Tibial nerve (tissue), 4 donors: ENCODE results near the gene P2RX6. TPM values are rescaled to one million over a fixed set of nuclear protein-coding genes. Genes with fewer than 3 reads are reported as not detected.

Experiments
- DNase-seq, 2 donors: peaks; one replicate each; pipeline ENCODE4 v3.0.0-alpha.2; 2019; ENCODE audit warnings: low spot score in 2 of 2
- H3K27ac ChIP-seq, 4 donors: fragments of 200-600 bp; sonication (generic) in 3 of 4; one replicate each; pipeline ENCODE4 v1.5.1; 2017 to 2019; ENCODE audit warnings: mild to moderate bottlenecking in 1 of 4
- H3K27me3 ChIP-seq, 2 donors: fragments of 200-600 bp; sonication (generic) in 1 of 2; one replicate each; pipeline versions ENCODE4 v1.5.1 to v1.6.0; 2017 to 2019
- H3K36me3 ChIP-seq, 3 donors: fragments of 200-600 bp; sonication (generic); one replicate each; pipeline ENCODE4 v1.5.1; 2018 to 2019
- H3K4me1 ChIP-seq, 4 donors: fragments of 200-600 bp; sonication (generic) in 3 of 4; one replicate each; pipeline ENCODE4 v1.5.1; 2017 to 2019
- H3K4me3 ChIP-seq, 4 donors: fragments of 200-600 bp; sonication (generic) in 3 of 4; one replicate each; pipeline ENCODE4 v1.5.1; 2017 to 2019; ENCODE audit warnings: mild to moderate bottlenecking in 1 of 4, moderate library complexity in 1 of 4
- H3K9me3 ChIP-seq, 4 donors: fragments of 200-600 bp; sonication (generic) in 3 of 4; one replicate each; pipeline ENCODE4 v1.5.1; 2017 to 2019
- EP300 ChIP-seq, 2 donors: sonication (generic); formaldehyde crosslinking; IDR thresholded peaks; one replicate each; pipeline ENCODE4 v1.6.1; 2017; ENCODE audit warnings: antibody characterized with exemption in 2 of 2, mild to moderate bottlenecking in 1 of 2
- POLR2A ChIP-seq, 2 donors: fragments of 450-650 bp; IDR thresholded peaks; one replicate each; pipeline ENCODE4 v1.6.1; 2017; ENCODE audit warnings: antibody characterized with exemption in 2 of 2, mild to moderate bottlenecking in 2 of 2, moderate library complexity in 2 of 2
- WGBS, 2 donors: methylation state at CpG; one replicate each; pipeline ENCODE4 v1.1.5; 2018; 5-methylcytosine and 5-hydroxymethylcytosine counted together
- total RNA-seq, 4 donors: library from RNA; depleted of rRNA; stranded (reverse); fragments of >200 nt; gene quantifications; one replicate each; pipeline ENCODE4 v1.1.0, GENCODE V29; 2016
- TF ChIP-seq, protein P1 (sequence below), 5 experiments: fragments of 200-600 bp in 3 of 5; fragments of 450-650 bp in 2 of 5; sonication (generic) in 3 of 5; IDR thresholded peaks; one replicate each; pipeline ENCODE4 v1.5.1; 2016 to 2019; ENCODE audit warnings: antibody characterized with exemption in 5 of 5, mild to moderate bottlenecking in 3 of 5, moderate library complexity in 2 of 5

Gene P2RX6
- total RNA-seq, 4 donors from 2014 or later: 0.63 to 3.3 (median 0.78) TPM

DNA sequence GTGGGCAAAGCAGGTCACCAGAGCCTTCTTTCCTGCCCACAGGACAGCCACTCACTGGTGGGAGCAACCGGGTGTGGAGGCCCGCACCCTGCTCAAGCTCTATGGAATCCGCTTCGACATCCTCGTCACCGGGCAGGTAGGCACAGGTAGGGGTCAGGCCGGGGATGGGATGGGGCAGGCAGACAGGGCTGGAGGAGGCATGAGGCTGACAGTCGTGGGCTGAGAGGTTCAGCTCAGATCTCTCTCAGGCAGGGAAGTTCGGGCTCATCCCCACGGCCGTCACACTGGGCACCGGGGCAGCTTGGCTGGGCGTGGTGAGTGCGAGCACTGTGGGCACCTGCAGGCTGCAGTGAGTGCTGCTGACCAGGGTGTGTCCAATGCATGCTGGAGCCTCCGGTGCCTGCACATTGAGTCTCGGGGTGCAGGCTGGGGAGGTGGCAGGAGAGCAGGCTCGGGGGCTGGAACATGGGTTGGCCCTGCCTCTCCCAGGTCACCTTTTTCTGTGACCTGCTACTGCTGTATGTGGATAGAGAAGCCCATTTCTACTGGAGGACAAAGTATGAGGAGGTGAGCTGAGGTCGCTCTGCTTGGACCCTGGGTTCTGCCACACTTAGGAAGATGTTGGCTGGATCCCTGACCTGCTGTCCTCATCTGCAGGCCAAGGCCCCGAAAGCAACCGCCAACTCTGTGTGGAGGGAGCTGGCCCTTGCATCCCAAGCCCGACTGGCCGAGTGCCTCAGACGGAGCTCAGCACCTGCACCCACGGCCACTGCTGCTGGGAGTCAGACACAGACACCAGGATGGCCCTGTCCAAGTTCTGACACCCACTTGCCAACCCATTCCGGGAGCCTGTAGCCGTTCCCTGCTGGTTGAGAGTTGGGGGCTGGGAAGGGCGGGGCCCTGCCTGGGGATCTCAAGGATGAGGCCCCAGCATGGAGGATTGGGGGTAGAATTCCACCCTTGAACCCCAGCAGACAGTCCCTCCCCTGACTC is 11.1 kb downstream of the P2RX6 start:
- Histone ChIP-seq H3K4me1 (no peaks in the 10 kb centered on the region), H3K36me3 (no peaks in the 10 kb centered on the region), H3K27me3 (peaks cover 0 to 21% of the 10 kb centered on the region in 2 donors), H3K9me3 (no peaks in the 10 kb centered on the region), H3K27ac (no peak overlapping the region), H3K4me3 (no peak overlapping the region)
- WGBS, 2 donors: 85 to 87% methylated on average over 20 to 26 of the region's 27 CpGs
- no peak for DNase-seq
- TF ChIP-seq, protein P1, sequence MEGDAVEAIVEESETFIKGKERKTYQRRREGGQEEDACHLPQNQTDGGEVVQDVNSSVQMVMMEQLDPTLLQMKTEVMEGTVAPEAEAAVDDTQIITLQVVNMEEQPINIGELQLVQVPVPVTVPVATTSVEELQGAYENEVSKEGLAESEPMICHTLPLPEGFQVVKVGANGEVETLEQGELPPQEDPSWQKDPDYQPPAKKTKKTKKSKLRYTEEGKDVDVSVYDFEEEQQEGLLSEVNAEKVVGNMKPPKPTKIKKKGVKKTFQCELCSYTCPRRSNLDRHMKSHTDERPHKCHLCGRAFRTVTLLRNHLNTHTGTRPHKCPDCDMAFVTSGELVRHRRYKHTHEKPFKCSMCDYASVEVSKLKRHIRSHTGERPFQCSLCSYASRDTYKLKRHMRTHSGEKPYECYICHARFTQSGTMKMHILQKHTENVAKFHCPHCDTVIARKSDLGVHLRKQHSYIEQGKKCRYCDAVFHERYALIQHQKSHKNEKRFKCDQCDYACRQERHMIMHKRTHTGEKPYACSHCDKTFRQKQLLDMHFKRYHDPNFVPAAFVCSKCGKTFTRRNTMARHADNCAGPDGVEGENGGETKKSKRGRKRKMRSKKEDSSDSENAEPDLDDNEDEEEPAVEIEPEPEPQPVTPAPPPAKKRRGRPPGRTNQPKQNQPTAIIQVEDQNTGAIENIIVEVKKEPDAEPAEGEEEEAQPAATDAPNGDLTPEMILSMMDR (IDR thresholded peaks at IDR 0.05): no peak
- TF ChIP-seq EP300 (IDR thresholded peaks at IDR 0.05) (no peak), POLR2A (IDR thresholded peaks at IDR 0.05) (no peak)

DNA sequence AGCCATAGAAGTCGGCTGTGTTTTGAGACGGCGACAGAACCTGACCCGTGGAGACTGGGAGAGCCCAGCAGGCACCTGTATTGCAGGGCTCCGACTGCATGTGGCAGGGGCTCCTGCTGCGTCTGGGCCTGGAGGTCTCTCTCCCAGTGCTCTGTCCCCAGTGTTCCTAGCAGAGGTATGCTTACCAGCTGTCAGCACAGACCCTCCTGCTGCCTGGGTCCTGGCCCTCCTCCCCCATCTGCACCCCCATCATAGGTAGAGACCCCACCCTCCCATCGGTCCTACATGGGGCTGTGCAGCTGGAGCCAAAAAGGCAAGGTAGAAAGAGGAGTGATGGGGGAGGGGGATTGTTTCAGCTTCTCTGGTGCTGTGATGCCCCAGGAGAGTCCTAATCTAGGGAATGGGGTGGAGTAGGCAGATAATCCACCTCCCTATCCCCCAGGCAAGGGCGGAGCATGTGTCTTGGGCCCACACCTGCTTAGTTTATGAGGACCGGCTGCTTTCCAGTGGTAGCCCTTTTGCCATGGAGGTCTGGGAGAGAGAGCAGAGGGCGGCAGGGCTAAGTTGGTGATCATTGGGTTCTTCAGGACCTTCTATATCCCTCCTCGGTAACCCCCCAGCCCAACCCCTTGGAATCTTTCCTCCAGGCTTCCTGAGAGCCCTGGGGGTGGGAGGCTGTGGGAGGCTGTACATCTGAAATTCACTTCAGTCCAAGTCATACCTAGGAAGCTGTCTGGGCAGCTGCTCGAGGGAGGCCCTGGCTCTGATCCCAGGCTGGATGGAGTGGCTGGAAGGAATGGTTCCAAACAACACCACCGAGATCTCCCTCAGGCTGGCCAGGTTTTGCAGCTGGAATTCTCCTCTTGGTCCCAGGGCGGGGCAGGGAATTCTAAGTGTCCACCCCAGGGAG is 12.1 kb downstream of the P2RX6 start:
- TF ChIP-seq, protein P1 (IDR thresholded peaks at IDR 0.05): no peak
- TF ChIP-seq EP300 (IDR thresholded peaks at IDR 0.05) (no peak), POLR2A (IDR thresholded peaks at IDR 0.05) (no peak)
- 66 to 69% methylated on average over 13 to 14 of the region's 14 CpGs for WGBS, 2 donors
- peaks cover 0 to 8% (median 4%) of the 10 kb centered on the region in 4 donors for H3K4me1 ChIP-seq
- H3K27me3 ChIP-seq: peaks cover 0 to 29% of the 10 kb centered on the region in 2 donors
- no peaks in the 10 kb centered on the region for H3K36me3 ChIP-seq
- H3K27ac ChIP-seq: no peak overlapping the region
- H3K4me3 ChIP-seq: no peak overlapping the region
- DNase-seq: no peak
- H3K9me3 ChIP-seq: no peaks in the 10 kb centered on the region

DNA sequence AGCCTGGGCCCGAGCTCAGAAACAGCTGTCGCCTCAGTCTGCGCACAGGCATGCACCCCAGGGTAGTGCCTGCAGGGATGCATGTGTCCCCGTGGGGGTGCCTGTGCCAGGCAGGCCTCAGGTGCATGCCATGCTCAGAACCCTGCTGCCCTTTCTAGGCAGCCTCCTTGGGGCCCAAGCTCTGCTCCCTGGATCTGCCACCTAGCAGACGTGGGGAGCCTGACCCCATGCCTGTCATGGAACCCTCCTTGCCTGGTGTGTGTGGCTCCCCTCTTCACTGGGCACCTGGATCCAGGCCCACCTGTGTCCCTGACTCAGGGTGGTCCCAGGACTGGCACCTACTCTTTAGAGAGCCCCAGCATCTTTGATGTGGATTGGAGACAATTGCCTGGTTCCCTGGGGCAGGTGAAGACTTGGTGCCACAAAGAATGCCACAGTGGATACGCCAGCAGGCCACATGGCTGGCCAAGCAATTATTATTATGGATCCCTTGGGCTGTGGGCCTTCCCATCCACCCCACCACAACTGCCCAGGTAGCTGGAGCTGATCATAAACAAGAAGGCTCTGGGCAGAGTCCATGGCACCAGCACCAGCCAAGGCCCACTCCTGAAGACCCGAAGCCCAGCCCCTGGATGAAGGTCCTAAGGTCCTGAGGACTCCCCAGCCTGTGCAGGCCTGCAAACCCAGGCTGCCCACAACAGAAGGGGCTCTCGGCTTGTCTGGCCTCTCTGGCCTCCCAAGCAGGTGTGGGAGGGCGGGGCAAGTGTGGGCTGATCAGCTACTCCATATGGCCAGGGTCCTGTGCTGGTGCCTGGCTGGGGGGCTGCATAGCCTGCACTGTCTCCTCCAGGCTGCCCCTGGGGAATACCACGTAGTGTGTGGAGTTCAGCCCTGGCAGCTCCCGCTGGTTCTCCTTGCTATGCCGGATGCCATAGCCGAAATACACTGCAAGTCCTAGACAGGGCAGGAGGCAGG is 13.6 kb downstream of the P2RX6 start:
- H3K4me1 ChIP-seq: peaks cover 0 to 18% (median 9%) of the 10 kb centered on the region in 4 donors
- no peaks in the 10 kb centered on the region for H3K36me3 ChIP-seq
- WGBS, 2 donors: 87 to 100% methylated on average over 1 to 10 of the region's 13 CpGs
- H3K27ac ChIP-seq: no peak overlapping the region
- no peak for DNase-seq
- H3K4me3 ChIP-seq: no peak overlapping the region
- no peak for TF ChIP-seq POLR2A (IDR thresholded peaks at IDR 0.05)
- TF ChIP-seq, protein P1 (IDR thresholded peaks at IDR 0.05): no peak
- no peak for TF ChIP-seq EP300 (IDR thresholded peaks at IDR 0.05)
- peaks cover 0 to 40% of the 10 kb centered on the region in 2 donors for H3K27me3 ChIP-seq
- H3K9me3 ChIP-seq: no peaks in the 10 kb centered on the region

DNA sequence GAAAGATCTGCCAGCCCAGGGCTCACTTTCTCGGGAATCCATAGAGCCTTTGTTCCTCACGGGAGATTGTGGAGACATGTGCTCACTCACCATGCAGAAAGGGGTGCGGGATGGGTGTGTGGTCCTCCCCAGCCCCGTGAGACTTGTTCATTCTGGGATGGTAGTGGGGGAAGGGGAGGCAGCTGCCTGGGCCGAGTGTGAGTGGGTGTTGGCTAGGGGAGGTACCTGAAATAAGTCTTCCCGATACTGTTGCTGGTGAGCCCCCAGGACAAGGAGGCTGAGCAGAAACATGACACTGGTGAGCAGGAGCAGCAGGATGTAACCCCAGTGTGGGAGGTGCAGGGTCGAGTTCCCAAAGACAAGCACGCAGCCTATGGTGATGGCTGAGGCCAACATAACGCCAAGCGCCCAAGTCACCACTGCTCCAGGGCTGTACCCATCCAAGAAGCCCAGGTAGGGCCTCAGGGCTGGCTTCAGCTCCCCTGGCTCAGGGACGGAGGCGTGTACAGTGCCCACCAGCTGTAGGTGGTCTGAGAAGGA is 14.6 kb downstream of the P2RX6 start:
- H3K27ac ChIP-seq: no peak overlapping the region
- 57 to 59% methylated on average over 12 of the region's 12 CpGs for WGBS, 2 donors
- peaks cover 0 to 40% of the 10 kb centered on the region in 2 donors for H3K27me3 ChIP-seq
- no peaks in the 10 kb centered on the region for H3K9me3 ChIP-seq
- TF ChIP-seq, protein P1 (IDR thresholded peaks at IDR 0.05): no peak
- no peak for TF ChIP-seq EP300 (IDR thresholded peaks at IDR 0.05)
- no peak for TF ChIP-seq POLR2A (IDR thresholded peaks at IDR 0.05)
- H3K4me3 ChIP-seq: no peak overlapping the region
- DNase-seq: no peak
- H3K4me1 ChIP-seq: peaks cover 0 to 18% (median 9%) of the 10 kb centered on the region in 4 donors
- H3K36me3 ChIP-seq: no peaks in the 10 kb centered on the region
